ENCODE results near the gene KRT2.

KRT2 gene

GRCh38 chr12:52616680-52617402 lies 35.2 kb downstream of the KRT2 start:
- no peak for DNase-seq (ENCODE audit: low read depth, low spot score)

DNA sequence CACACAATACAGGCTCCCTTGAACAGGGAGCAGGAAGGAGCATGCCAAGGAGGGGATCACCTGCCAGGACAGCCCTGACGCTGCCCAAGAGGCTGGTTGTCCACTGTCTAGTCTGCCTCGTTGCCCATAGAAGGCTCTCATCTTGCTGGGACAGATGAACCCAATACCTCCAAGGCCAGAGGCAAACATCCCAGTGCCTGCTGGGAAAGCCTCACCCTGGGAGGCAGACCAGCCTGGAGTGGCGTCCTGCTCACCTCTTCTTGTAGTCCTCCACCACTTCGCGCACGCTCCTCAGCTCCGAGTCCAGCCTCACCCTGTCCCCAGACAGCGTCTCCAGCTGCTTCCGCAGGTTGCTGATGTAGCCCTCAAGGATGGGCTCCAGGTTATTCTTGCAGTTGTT lies 36.1 kb downstream of the KRT2 start:
- DNase-seq (ENCODE audit: low read depth, low spot score): no peak

DNA sequence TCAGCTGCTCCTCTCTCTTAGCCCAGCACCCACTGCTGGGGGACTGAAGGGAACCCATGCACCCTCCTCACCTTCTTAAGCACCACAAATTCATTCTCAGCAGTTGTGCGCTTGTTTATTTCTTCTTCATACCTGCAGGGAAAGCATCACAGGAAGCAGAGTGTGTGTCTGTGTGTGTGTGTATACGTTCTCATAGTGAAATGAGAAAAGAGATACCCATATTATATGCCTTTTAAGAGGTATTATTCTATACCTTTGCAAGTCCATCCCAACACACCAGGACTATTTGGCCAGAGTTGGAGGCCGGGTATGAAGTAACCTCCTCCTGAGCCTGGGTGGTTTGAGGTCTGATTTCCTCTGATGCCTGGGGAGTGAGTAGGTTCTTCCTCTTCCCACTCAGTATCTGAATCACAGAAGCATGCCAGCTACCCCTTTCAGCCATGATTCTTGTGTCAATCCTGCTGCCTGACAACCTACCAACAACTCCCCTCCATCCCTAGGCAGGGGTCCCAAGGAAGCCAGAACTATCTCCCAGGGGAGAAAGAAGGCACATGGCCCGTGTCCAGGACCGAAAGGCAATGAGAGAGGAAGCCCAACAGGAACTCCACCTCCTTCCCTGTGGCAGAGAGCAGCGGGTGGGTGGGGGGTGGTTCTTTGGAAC lies 36.7 kb downstream of the KRT2 start:
- DNase-seq (ENCODE audit: low read depth, low spot score): no peak

- DNase-seq (ENCODE audit: low read depth, low spot score): no peak
These were observed 37.4 kb downstream of the KRT2 start for GRCh38 chr12:52614381-52615207.

GRCh38 chr12:52613384-52614030 lies 38.5 kb downstream of the KRT2 start:
- no peak for DNase-seq (ENCODE audit: low read depth, low spot score)

DNA sequence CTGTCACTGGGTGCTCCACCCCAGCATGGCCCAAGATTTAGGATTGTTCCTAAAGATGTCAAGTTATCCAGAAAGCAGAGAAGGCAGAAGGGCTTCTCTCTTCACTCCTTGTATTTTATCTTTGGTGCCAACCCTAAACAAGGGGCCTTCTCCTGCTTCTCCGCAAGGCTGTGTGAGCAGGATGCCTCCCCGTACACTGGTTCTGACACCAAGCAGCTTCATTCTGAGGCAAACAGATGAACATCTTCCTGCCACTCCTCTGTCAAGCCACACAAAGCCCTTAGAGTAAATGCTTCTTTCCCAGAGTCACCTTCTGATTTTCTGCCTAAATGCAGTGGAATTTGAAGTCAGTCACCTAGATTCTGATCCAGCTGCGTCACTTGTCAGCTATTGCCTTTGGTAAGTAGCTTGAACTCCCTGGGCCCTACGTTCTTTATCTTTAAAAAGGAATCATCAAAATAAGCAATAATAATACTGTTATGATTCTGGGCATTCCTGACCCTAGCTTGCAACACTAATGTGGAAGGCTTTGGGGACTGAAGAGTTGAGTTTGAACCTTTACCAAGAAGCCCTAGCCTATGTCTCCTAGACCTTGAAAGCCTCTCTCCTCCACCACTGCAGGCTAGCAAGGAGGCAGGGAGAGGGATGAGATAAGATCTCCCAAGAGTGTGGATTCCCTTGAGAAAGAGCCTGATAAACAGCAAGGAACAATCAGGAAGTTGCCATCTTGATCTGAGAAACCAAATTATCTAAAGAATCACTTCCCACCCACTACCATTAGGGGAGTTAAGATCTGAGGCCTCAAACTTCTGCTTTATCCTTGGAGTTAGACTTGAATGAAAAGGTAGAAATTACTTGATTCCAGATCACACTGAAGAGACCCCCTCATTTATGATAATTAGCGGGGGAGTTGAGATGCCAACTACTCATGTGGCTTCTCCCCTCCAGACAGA lies 39.3 kb downstream of the KRT2 start:
- no peak for DNase-seq (ENCODE audit: low read depth, low spot score)

GRCh38 chr12:52611080-52611468 lies 40.9 kb downstream of the KRT2 start:
- no peak for DNase-seq (ENCODE audit: low read depth, low spot score)

DNA sequence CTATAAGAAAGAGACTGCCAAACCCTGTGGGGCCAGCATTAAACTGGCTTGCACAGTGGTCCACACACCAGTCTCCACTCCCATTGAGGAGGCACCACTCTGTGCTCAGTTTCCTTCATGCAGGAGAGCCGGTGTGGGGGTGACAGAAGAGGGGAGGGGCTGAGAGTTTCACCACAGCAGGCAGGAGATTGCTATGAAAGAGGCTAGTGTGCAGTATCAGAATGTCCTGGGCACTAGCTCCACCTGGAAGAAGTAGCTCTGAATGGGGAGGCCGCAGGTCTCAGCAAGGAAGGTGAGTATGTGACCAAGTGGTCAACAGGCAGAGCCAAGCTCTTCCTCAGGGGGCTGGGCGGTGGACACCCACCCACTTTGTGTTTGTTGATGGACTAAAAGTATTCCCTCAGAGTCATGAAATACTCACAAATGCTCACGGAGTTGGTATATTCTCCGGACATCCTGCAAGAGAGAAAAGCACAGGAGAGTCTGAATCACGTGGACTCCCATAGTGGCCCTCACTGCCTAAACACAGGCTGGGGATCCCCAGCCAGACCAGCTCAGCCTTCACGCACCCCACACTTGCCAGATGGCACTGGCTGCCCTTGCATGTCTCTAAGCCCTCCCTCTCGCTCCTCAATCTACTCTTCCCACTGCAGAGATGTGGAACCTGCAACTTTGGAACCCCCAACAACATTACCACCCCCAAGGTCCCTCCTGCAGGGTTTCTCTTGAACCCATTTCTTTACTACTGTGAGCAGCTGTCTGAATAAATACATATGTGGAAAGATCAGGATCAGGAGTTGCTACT lies 43.0 kb downstream of the KRT2 start:
- DNase-seq (ENCODE audit: low read depth, low spot score): no peak

GRCh38 chr12:52608161-52608560 lies 43.9 kb downstream of the KRT2 start:
- DNase-seq (ENCODE audit: low read depth, low spot score): no peak

DNA sequence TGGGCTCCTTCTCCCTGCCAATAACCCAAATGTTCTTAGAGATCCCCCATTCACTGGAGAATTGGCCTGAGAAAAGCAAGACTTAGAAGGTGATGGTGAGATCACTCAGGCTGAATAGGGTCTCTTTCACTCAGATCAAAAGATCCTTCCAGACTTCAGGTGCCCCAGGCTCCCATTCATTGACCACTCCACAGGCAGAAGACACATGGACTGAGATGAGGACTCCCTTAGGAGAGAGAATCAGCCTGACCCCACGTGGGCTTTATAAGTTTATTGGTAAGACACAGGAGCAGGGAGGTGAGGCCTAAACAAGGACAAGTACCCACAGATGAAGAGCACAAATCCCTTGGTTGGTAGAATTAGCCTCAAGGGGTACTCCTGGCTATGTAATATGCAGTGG lies 44.7 kb downstream of the KRT2 start:
- DNase-seq (ENCODE audit: low read depth, low spot score): no peak

GRCh38 chr12:52606581-52607218 lies 45.3 kb downstream of the KRT2 start:
- no peak for DNase-seq (ENCODE audit: low read depth, low spot score)

DNA sequence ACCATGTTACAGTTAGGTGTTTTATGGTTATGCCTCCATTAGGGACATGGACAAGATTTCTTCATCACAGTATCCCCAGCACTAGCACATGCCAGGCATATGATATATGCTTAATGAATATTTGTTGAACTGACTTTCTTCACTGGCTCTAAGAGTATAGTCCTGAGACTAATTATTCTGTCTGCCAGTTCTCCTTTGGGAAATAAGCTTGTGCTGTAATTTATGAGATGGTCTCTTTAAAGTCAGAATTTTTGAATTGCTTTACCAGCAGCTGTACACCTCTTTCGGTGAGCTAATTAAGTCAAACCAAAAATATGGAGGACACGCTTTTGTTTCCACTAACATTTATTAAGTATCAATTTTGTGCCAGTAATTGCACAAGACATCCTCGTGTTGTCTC lies 45.9 kb downstream of the KRT2 start:
- no peak for DNase-seq (ENCODE audit: low read depth, low spot score)

DNA sequence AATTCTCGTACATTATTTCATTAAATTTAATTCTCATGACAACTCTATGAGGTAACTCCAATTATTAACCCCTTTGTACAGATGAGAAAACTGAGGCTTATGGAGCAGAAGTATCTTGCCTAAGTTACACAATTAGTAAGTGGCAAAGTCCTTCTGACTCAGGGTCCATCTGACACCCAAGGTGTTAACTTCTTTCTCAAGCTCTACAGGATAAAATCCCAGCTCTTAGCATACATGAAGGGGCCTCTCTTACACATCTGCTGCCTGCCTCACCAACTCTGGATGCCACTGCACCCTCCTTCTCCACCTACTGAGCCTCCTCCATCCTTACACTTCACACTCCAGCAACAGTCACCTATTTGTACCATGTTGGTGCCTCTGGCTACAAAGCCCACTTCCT lies 46.5 kb downstream of the KRT2 start:
- no peak for DNase-seq (ENCODE audit: low read depth, low spot score)

DNA sequence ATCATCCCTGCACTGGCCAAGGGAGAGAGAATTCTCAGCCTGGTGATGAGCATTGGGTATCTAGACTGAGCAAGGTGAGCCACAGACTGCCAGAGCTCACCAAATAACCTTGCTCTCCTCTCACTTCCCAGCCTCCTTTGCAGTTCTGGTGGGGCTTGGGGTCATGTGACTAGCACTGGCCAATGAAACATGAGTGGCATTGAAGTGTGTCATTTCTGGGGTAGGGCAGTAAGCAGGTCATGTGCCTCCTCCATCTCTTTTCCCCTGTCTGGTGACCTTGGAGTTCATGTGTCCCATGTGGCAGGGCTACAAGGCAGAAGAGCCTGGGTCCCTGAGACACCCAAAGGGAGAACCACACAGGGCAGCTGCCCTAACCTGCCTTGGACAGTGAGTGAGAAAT lies 47.2 kb downstream of the KRT2 start:
- DNase-seq (ENCODE audit: low read depth, low spot score): no peak

DNA sequence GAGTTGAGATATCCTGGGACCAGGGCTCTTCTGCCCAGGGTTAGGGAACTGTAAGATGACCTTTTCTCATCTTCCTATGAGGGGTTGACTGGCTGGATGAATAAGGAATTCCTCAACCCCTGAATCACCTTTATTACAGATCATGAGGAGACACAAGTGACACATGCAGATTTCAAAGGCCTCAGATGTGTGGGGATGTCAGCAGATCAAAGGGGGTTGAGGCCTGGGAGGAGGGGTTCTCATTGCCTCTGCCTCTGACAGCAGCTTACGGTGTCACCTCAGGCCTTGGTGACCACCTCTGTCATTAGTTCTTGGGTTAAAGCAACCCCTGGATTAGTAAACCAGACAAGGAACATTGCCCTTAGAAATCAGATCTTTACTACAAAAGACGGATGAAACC lies 48.7 kb downstream of the KRT2 start:
- no peak for DNase-seq (ENCODE audit: low read depth, low spot score)

DNA sequence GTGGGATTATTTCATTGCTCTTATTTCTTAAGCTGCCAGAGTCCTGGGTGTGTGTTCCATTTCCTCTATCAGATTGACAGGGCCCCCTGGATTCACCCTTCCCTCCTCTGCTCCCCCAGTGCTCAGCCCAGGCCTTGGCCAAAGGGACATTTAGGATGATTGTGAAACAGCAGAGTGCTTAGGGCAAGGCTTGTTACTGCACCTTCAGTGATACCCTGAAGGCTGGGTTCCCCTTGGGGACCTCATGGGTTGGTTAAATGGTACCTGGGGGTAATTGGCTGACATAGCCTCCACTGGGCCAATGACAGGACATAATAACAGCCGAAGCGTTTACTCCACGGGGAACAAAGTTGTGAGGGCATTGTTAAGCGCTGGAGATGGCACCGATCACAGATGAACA lies 49.5 kb downstream of the KRT2 start:
- no peak for DNase-seq (ENCODE audit: low read depth, low spot score)

DNA sequence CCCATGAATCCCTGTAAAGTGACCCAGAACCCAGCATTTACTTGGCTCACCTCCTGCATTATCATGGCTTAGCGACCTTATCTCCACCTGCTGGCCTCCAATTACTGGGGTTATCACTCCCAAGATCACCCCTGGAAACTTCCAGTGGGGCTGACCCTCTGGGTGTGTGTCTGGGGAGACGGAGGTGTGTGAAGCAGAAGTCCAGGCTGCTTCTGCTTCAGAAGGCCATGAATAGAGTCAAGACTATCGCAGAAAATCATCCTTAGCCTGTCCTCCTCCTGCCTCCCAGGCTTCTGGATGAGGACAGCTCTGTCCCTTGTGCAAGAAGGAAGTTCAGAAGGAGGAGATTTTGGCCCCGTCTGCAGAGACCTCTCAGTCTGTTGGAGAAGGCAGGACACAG lies 50.3 kb downstream of the KRT2 start:
- no peak for DNase-seq (ENCODE audit: low read depth, low spot score)

- DNase-seq (ENCODE audit: low read depth, low spot score): no peak
These were observed 51.0 kb downstream of the KRT2 start, which contains the start of gene KRT72 for GRCh38 chr12:52600941-52601481. TSS of gene KRT72 (minus strand) at chr12:52601463. CDS start at chr12:52601452, 11 bp downstream.

DNA sequence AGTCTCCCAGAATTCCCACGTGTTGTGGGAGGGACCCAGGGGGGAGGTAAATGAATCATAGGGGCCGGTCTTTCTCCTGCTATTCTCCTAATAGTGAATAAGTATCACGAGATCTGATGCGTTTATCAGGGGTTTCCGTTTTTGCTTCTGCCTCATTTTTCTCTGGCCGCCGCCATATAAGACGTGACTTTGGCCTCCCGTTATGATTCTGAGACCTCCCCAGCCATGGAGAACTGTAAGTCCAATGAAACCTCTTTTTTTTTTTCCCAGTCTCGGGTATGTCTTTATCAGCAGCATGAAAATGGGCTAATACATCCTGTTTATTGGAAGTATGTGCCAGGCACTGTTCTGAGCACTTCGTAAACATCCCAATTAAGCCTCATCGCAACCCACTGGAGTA lies 51.5 kb downstream of the KRT2 start:
- no peak for DNase-seq (ENCODE audit: low read depth, low spot score)

Measured in ELF-1 (cell line).